Keratinocyte (primary cell): ENCODE measurements around the gene JCAD. TPM values are rescaled to one million over a fixed set of nuclear protein-coding genes. Genes with fewer than 3 reads are reported as not detected.

Experiments
- DNase-seq: peaks from one replicate; pipeline ENCODE4 v3.0.0-alpha.2; 2011; ENCODE audit warnings: low read depth, missing footprints, low spot score
- FAIRE-seq: peaks from 2 replicates; lab custom pipeline; 2011; peaks lifted over from hg19 to GRCh38; lab: Jason Lieb, UNC
- H2AFZ ChIP-seq: 2 replicates; pipeline ENCODE4 v1.6.0; 2012; ENCODE audit warnings: low read length, control low read depth, inconsistent platforms; ENCODE audit not compliant: control insufficient read depth
- H3K27ac ChIP-seq: 2 replicates; pipeline ENCODE4 v1.5.1; 2011; ENCODE audit warnings: low read length; ENCODE audit not compliant: control insufficient read depth, insufficient read depth
- H3K27me3 ChIP-seq: 3 replicates; pipeline ENCODE4 v1.6.0; 2011; ENCODE audit warnings: low read length; ENCODE audit not compliant: control insufficient read depth, insufficient read depth; ENCODE audit errors: extremely low read depth
- H3K36me3 ChIP-seq, 2 experiments: 2 replicates in 1 of 2; 3 replicates in 1 of 2; pipeline ENCODE4 v1.5.1; 2011; ENCODE audit warnings: low read length in 2 of 2, mild to moderate bottlenecking in 1 of 2; ENCODE audit not compliant: control insufficient read depth in 2 of 2, insufficient read depth in 2 of 2; ENCODE audit errors: extremely low read depth in 1 of 2
- H3K4me1 ChIP-seq: 3 replicates; pipeline ENCODE4 v1.5.1; 2011; ENCODE audit warnings: low read length; ENCODE audit not compliant: control insufficient read depth, insufficient read depth; ENCODE audit errors: extremely low read depth
- H3K4me2 ChIP-seq: 3 replicates; pipeline ENCODE4 v1.6.0; 2011; ENCODE audit warnings: low read depth, low read length; ENCODE audit not compliant: control insufficient read depth, insufficient read depth; ENCODE audit errors: extremely low read depth
- H3K4me3 ChIP-seq, 3 experiments: fragments of 200-600 bp in 1 of 3; sonication (generic) in 1 of 3; 2 replicates in 2 of 3; 3 replicates in 1 of 3; pipeline ENCODE4 v1.5.1; 2011 to 2016; ENCODE audit warnings: low read length in 3 of 3, mild to moderate bottlenecking in 3 of 3, control low read depth in 2 of 3, inconsistent platforms in 1 of 3, low read depth in 1 of 3, mixed read lengths in 1 of 3, mixed run types in 1 of 3, moderate library complexity in 1 of 3; ENCODE audit not compliant: control insufficient read depth in 2 of 3, insufficient read depth in 2 of 3; ENCODE audit errors: extremely low read depth in 1 of 3
- H3K79me2 ChIP-seq: 2 replicates; pipeline ENCODE4 v1.6.0; 2012; ENCODE audit warnings: low read length; ENCODE audit not compliant: control insufficient read depth, insufficient read depth
- H3K9ac ChIP-seq: 3 replicates; pipeline ENCODE4 v1.6.0; 2011; ENCODE audit warnings: low read length; ENCODE audit not compliant: control insufficient read depth, insufficient read depth; ENCODE audit errors: extremely low read depth
- H3K9me1 ChIP-seq: 3 replicates; pipeline ENCODE4 v1.6.0; 2011; ENCODE audit warnings: low read length; ENCODE audit not compliant: control insufficient read depth, insufficient read depth; ENCODE audit errors: extremely low read depth
- H3K9me3 ChIP-seq: 2 replicates; pipeline ENCODE4 v1.5.1; 2012; ENCODE audit warnings: low read depth, low read length; ENCODE audit not compliant: control insufficient read depth
- H4K20me1 ChIP-seq: 3 replicates; pipeline ENCODE4 v1.6.0; 2011; ENCODE audit warnings: low read length; ENCODE audit not compliant: control insufficient read depth, insufficient read depth; ENCODE audit errors: extremely low read depth
- CTCF ChIP-seq, 3 experiments: IDR thresholded peaks in 1 of 3; conservative IDR thresholded peaks in 1 of 3; optimal IDR thresholded peaks in 1 of 3; 2 replicates in 2 of 3; 3 replicates in 1 of 3; pipeline versions ENCODE3 to v1.5.1; 2011; ENCODE audit warnings: low read length in 3 of 3, mild to moderate bottlenecking in 3 of 3, moderate library complexity in 2 of 3, control low read depth in 1 of 3, inconsistent platforms in 1 of 3; ENCODE audit not compliant: insufficient read depth in 2 of 3; ENCODE audit errors: extremely low read depth in 1 of 3
- EZH2 ChIP-seq: IDR thresholded peaks from one replicate; pipeline ENCODE4 v1.6.1; 2012; ENCODE audit warnings: inconsistent platforms, mild to moderate bottlenecking, low read length, moderate library complexity
- dilution Hi-C: fragments of 300-500 bp; cut with MboI; formaldehyde crosslinking; loops from one replicate; pipeline ENCODE4 v1.7.0; 2020; ENCODE audit warnings: low sequenced_read_pairs; ENCODE audit not compliant: extremely low pct_ligation_motif_present
- polyA plus RNA-seq, 5 experiments: library from polyadenylated mRNA; depleted of rRNA in 3 of 5; stranded (reverse) in 3 of 5; stranded (forward) in 1 of 5; unstranded in 1 of 5; fragments of >200 nt; gene quantifications; 1 replicate in 1 of 5; 2 replicates in 3 of 5; 3 replicates in 1 of 5; pipeline versions ENCODE4 v1.2.1 to v1.2.3, GENCODE V29; 2011 to 2012; ENCODE audit warnings: missing spikeins in 2 of 5, low read depth in 1 of 5, low replicate concordance in 1 of 5

JCAD gene
- polyA plus RNA-seq, 1 donor (not counting 4 experiments of a cell fraction or from before 2014, with no cell fraction given): 0.10 TPM

- no peak for FAIRE-seq
- H3K4me3 ChIP-seq: no peak overlapping the region
- H3K36me3 ChIP-seq: no peaks in the 10 kb centered on the region
- peaks cover 4% of the 10 kb centered on the region for H3K27me3 ChIP-seq
- no peak overlapping the region for H2AFZ ChIP-seq
- DNase-seq: no peak
- no peaks in the 10 kb centered on the region for H3K9me3 ChIP-seq
- H3K9ac ChIP-seq: no peak overlapping the region
- TF ChIP-seq CTCF (optimal IDR thresholded peaks at IDR 0.05 in 1 of 3, IDR thresholded peaks at IDR 0.05 in 1 of 3, conservative IDR thresholded peaks at IDR 0.05 in 1 of 3; ENCODE audit: extremely low read depth in 1 of 3, insufficient read depth in 2 of 3, low read length in 3 of 3) (no peak), EZH2 (no peak)
- H3K27ac ChIP-seq: no peak overlapping the region
- dilution Hi-C loops: no loop called here
- no peak overlapping the region for H3K4me2 ChIP-seq
- no peaks in the 10 kb centered on the region for H3K79me2 ChIP-seq
- H3K4me1 ChIP-seq: no peaks in the 10 kb centered on the region
- H3K9me1 ChIP-seq: no peaks in the 10 kb centered on the region
- H4K20me1 ChIP-seq: no peaks in the 10 kb centered on the region
These were observed 48.0 kb downstream of the JCAD start for GRCh38 chr10:30011396-30011795.

- Histone ChIP-seq H3K4me3 (no peak overlapping the region), H3K9me1 (no peaks in the 10 kb centered on the region), H3K9ac (no peak overlapping the region), H3K36me3 (no peaks in the 10 kb centered on the region), H2AFZ (no peak overlapping the region), H3K27me3 (no peaks in the 10 kb centered on the region), H3K27ac (no peak overlapping the region), H4K20me1 (no peaks in the 10 kb centered on the region), H3K4me1 (no peaks in the 10 kb centered on the region), H3K79me2 (no peaks in the 10 kb centered on the region), H3K9me3 (no peaks in the 10 kb centered on the region), H3K4me2 (no peak overlapping the region)
- FAIRE-seq (no peak), DNase-seq (no peak)
- TF ChIP-seq EZH2 (no peak), CTCF (optimal IDR thresholded peaks at IDR 0.05 in 1 of 3, IDR thresholded peaks at IDR 0.05 in 1 of 3, conservative IDR thresholded peaks at IDR 0.05 in 1 of 3; ENCODE audit: extremely low read depth in 1 of 3, insufficient read depth in 2 of 3, low read length in 3 of 3) (no peak)
- dilution Hi-C loops: no loop called here
These were observed 52.0 kb downstream of the JCAD start for GRCh38 chr10:30007406-30007805.
